Neural crest cell (in vitro differentiated cells): ENCODE measurements around the gene ZNRF1. TPM values are rescaled to one million over a fixed set of nuclear protein-coding genes. Genes with fewer than 3 reads are reported as not detected.
"Not testable (repeated sequence)": the region's sequence is repeated elsewhere in the genome, so short reads cannot be mapped to it uniquely, and the experiment has no call there.

Source experiments
- DNase-seq: peaks from one replicate; pipeline ENCODE4 v3.0.0; 2021; ENCODE audit warnings: low read depth, mixed read lengths, low spot score
- H3K27ac Mint-ChIP-seq: one replicate; pipeline ENCODE4 v1.8.0; 2021; ENCODE audit warnings: mild to moderate bottlenecking, mixed read lengths; ENCODE audit not compliant: unreplicated experiment
- H3K27me3 Mint-ChIP-seq: 2 replicates; pipeline ENCODE4 v1.8.0; 2021; ENCODE audit warnings: low read depth, mild to moderate bottlenecking, mixed read lengths
- H3K36me3 Mint-ChIP-seq: 2 replicates; pipeline ENCODE4 v1.8.0; 2021; ENCODE audit warnings: low read depth, mild to moderate bottlenecking, mixed read lengths
- H3K4me1 Mint-ChIP-seq: 2 replicates; pipeline ENCODE4 v1.8.0; 2021; ENCODE audit warnings: mixed read lengths
- H3K4me3 Mint-ChIP-seq: one replicate; pipeline ENCODE4 v1.8.0; 2021; ENCODE audit warnings: mild to moderate bottlenecking, mixed read lengths
- H3K9me3 Mint-ChIP-seq: 2 replicates; pipeline ENCODE4 v1.8.0; 2021; ENCODE audit warnings: mixed read lengths
- total RNA-seq: library from RNA; stranded (reverse); gene quantifications from 2 replicates; pipeline ENCODE4 v1.2.1, GENCODE V29; 2021
- TF ChIP-seq, protein P1 (sequence below): fragments of 200-600 bp; sonication (generic); conservative IDR thresholded peaks from 2 replicates; pipeline ENCODE4 v1.5.0; 2021; ENCODE audit warnings: antibody characterized with exemption, mild to moderate bottlenecking

Gene ZNRF1
- total RNA-seq, 1 donor from 2014 or later, result 48.4 TPM

DNA sequence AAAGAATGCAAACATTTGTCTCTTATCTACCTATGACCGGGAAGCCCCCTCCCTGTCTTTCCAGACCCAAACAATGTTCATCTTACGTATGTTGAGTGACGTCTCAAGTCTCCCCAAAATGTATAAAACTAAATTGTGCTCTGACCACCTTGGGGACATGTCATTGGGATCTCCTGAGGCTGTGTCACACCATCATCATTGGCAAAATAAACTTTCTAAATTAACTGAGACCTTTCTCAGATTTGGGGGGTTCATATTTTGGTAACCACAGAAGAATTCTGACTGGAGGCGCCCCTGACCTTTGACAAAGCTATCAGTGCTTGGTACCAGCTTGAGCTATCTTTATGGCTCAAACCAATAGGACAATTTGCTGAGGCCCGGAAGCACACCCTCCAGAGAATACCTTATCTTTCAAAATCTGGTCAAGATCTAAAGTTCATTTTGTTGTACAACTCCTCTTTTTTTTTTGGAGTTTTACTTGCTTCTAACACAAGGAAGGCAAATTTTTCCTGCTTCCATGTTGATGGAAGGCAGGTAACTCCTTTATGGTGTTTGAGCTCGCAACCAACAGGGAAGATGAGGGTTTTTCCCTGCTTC, 120.2 kb downstream of the ZNRF1 start:
- Mint-ChIP-seq H3K27me3 (no peaks in the 10 kb centered on the region), H3K36me3 (no peaks in the 10 kb centered on the region), H3K27ac (no peak overlapping the region), H3K9me3 (peaks cover 6% of the 10 kb centered on the region), H3K4me3 (no peak overlapping the region), H3K4me1 (peaks cover 7% of the 10 kb centered on the region)
- no peak for DNase-seq
- TF ChIP-seq, protein P1, sequence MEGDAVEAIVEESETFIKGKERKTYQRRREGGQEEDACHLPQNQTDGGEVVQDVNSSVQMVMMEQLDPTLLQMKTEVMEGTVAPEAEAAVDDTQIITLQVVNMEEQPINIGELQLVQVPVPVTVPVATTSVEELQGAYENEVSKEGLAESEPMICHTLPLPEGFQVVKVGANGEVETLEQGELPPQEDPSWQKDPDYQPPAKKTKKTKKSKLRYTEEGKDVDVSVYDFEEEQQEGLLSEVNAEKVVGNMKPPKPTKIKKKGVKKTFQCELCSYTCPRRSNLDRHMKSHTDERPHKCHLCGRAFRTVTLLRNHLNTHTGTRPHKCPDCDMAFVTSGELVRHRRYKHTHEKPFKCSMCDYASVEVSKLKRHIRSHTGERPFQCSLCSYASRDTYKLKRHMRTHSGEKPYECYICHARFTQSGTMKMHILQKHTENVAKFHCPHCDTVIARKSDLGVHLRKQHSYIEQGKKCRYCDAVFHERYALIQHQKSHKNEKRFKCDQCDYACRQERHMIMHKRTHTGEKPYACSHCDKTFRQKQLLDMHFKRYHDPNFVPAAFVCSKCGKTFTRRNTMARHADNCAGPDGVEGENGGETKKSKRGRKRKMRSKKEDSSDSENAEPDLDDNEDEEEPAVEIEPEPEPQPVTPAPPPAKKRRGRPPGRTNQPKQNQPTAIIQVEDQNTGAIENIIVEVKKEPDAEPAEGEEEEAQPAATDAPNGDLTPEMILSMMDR, result no peak

DNA sequence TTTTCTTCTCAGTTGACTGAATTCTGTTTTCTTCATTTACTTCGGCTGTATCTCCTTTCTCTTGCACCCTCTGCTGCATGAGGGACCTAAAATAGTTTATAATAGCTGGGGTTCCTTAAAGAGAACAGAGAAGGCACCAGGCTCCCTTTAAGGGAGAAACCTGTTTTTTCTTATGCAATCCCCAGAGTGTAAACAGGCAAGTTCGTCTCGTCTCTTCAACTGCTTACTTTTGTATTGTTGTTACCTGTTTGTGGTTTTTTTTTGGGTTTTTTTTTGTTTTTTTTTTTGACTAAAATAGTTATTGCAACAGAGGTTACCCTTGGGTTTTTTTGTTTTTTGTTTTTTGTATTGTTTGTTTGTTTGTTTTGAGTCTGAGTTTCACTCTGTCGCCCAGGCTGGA, 121.4 kb downstream of the ZNRF1 start:
- Mint-ChIP-seq H3K27ac (no peak overlapping the region), H3K4me3 (no peak overlapping the region), H3K36me3 (no peaks in the 10 kb centered on the region), H3K27me3 (no peaks in the 10 kb centered on the region), H3K4me1 (peaks cover 7% of the 10 kb centered on the region), H3K9me3 (peaks cover 6% of the 10 kb centered on the region)
- DNase-seq, result no peak
- TF ChIP-seq, protein P1, result no peak

DNA sequence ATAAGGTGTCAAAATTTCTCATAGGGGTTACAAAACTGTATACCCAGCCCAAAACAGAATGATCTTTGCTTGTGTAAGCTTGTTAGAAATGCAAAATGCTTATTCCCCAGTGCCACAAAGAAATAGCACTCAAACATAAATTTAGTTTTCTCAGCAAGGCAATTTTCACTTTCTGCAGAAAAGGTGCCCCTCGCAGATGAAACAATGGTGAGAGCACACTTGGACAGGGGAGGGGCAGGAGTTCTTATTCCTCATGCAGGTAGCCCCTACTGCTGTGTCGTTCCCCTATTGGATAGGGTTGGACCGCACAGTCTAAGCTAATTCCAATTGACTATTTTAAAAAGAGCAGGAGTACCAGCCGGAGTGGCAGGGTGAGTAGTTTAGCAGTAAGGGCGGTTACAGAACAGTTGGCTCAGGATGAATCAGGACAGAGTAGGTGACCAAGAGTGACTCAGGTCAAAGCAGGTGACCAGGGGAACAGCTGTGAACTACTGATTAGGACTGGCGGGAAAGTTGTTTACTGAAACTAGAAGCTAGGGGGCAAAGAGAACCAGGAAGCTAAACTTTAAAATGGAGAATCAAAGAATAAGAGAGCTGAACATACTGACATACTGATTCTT, 123.2 kb downstream of the ZNRF1 start:
- TF ChIP-seq, protein P1, result no peak
- Mint-ChIP-seq H3K27ac (no peak overlapping the region), H3K27me3 (no peaks in the 10 kb centered on the region), H3K4me1 (no peaks in the 10 kb centered on the region), H3K36me3 (no peaks in the 10 kb centered on the region), H3K9me3 (peaks cover 3% of the 10 kb centered on the region), H3K4me3 (no peak overlapping the region)
- no peak for DNase-seq

DNA sequence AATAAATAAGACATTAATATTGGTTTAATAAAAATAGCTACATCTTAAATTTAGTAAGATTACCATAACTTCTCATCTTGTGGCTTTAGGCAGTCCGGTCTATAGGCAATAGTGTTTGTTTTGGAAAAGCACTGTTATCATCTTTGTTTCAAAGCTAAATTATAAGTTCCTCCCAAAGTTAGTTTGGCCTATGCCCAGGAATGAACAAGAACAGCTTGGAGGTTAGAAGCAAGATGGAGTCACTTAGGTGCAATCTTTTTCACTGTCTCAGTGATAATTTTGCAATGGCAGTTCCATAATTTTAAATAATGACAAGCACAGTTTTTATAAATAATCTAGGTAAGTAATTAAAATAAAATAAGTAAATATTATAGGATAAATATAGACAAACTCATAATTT, 123.8 kb downstream of the ZNRF1 start:
- TF ChIP-seq, protein P1, result no peak
- Mint-ChIP-seq H3K4me3 (no peak overlapping the region), H3K27ac (no peak overlapping the region), H3K27me3 (no peaks in the 10 kb centered on the region), H3K4me1 (no peaks in the 10 kb centered on the region), H3K36me3 (peaks cover 3% of the 10 kb centered on the region), H3K9me3 (peaks cover 5% of the 10 kb centered on the region)
- DNase-seq, result no peak

DNA sequence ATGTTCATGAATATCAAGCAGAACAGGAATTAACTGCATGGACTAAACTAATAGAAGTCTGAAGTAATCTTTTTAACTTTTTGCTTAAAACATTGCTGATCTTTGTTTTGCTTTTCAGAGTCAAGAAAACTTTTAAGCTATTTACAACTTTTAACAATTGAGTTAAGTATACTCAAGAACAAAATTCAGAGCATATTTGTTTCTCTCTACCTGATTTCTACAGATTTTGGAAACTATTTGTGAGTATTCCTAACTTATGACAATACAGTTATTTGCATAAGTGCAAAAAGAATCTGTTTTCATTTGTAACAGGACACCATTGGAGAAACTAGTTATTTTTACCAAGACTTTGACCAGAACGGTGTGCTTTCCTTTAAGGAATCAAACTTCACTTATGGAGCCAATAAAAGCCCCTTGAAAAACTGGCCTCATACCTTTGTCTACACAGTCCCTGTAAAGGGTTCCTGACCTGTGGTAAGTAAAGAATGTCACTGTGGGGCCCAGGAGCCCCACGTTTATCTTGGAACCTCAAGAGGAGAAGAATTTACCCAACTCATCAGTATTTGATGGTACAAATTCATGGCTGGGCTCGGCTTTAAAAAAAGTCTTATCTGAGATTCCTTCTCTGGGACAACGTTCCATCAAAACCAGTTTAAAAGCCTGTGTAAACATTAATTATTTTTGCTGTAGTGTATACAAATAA, 129.0 kb downstream of the ZNRF1 start:
- H3K27ac Mint-ChIP-seq, result no peak overlapping the region
- no peak overlapping the region for H3K4me3 Mint-ChIP-seq
- DNase-seq, result no peak
- H3K27me3 Mint-ChIP-seq, result no peaks in the 10 kb centered on the region
- H3K9me3 Mint-ChIP-seq, result peaks cover 5% of the 10 kb centered on the region
- peaks cover 13% of the 10 kb centered on the region for H3K4me1 Mint-ChIP-seq
- peaks cover 11% of the 10 kb centered on the region for H3K36me3 Mint-ChIP-seq
- TF ChIP-seq, protein P1, result no peak

DNA sequence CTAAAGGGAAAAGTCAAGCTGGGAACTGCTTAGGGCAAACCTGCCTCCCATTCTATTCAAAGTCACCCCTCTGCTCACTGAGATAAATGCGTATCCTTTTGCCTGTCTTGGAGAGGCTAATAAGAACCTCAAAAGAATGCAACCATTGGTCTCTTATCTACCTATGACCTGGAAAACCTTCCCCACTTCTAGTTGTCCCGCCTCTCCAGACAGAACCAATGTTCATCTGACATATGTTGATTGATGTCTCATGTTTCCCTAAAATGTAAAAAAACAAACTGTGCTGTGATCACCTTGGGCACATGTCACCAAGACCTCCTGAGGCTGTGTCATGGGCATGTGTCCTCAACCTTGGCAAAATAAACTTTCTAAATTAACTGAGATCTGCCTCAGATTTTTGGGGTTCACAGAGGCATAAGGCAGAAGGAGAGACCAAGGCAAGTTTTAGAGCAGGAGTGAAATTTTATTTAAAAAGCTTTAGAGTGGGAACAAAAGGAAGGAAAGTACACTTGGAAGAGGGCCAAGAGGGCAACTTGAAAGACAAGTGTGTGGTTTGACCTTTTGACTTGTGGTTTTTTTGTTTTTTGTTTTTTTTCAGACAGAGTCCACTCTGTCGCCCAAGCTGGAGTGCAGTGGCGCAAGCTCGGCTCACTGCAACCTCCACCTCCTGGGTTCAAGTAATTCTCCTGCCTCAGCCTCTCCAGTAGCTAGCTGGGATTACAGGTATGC, 130.8 kb downstream of the ZNRF1 start:
- Mint-ChIP-seq H3K36me3 (peaks cover 11% of the 10 kb centered on the region), H3K4me1 (peaks cover 13% of the 10 kb centered on the region)
- not testable (repeated sequence) for H3K27me3 Mint-ChIP-seq, H3K4me3 Mint-ChIP-seq, H3K27ac Mint-ChIP-seq, H3K9me3 Mint-ChIP-seq, DNase-seq
